PFSK-1 (cell line): ENCODE results near the gene KDM1A.

Source experiments
- TAF1 ChIP-seq: IDR thresholded peaks from 2 replicates; pipeline ENCODE4 v1.6.1; 2012; ENCODE audit warnings: low read length, control low read depth, borderline replicate concordance; ENCODE audit not compliant: insufficient read depth
- TF ChIP-seq, protein P1 (sequence below), 2 experiments: IDR thresholded peaks; 2 replicates each; pipeline versions ENCODE4 v1.6.1 to v1.8.0; 2011 to 2012; ENCODE audit warnings: low read depth in 2 of 2, low read length in 2 of 2, control low read depth in 1 of 2, inconsistent platforms in 1 of 2, mild to moderate bottlenecking in 1 of 2, moderate library complexity in 1 of 2; ENCODE audit not compliant: insufficient read depth in 1 of 2

DNA sequence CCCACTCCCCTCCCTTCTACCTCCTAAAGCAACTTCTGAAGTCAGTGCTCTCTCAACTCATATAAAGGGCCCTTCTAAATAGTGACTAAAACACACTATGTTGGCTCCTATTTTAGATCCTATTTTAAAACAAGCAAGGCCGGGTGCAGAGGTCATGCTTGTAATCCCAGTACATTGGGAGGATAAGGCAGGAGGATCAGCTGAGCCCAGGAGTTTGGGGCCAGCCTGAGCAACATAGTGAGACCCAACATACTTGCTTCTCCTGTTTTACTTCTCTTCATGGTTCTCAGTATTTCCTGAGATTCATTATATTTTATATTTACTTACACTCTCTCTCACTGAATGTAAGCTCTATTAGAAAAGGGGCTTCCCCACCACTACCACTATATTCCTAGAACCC is 106.9 kb downstream of the KDM1A start:
- no peak for TF ChIP-seq TAF1
- TF ChIP-seq, protein P1, sequence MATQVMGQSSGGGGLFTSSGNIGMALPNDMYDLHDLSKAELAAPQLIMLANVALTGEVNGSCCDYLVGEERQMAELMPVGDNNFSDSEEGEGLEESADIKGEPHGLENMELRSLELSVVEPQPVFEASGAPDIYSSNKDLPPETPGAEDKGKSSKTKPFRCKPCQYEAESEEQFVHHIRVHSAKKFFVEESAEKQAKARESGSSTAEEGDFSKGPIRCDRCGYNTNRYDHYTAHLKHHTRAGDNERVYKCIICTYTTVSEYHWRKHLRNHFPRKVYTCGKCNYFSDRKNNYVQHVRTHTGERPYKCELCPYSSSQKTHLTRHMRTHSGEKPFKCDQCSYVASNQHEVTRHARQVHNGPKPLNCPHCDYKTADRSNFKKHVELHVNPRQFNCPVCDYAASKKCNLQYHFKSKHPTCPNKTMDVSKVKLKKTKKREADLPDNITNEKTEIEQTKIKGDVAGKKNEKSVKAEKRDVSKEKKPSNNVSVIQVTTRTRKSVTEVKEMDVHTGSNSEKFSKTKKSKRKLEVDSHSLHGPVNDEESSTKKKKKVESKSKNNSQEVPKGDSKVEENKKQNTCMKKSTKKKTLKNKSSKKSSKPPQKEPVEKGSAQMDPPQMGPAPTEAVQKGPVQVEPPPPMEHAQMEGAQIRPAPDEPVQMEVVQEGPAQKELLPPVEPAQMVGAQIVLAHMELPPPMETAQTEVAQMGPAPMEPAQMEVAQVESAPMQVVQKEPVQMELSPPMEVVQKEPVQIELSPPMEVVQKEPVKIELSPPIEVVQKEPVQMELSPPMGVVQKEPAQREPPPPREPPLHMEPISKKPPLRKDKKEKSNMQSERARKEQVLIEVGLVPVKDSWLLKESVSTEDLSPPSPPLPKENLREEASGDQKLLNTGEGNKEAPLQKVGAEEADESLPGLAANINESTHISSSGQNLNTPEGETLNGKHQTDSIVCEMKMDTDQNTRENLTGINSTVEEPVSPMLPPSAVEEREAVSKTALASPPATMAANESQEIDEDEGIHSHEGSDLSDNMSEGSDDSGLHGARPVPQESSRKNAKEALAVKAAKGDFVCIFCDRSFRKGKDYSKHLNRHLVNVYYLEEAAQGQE (IDR thresholded peaks at IDR 0.05; ENCODE audit: insufficient read depth in 1 of 2, low read depth in 2 of 2, low read length in 2 of 2): no peak
